BJ (cell line): Measurements from ENCODE around the gene CPNE4. TPM values are rescaled to one million over a fixed set of nuclear protein-coding genes. Genes with fewer than 3 reads are reported as not detected.

Experiments used
- CTCF ChIA-PET: fragments of 350-600 bp; formaldehyde crosslinking; extraction: SDS; loops from one replicate; lab custom pipeline; 2021; ENCODE audit warnings: antibody characterized with exemption, inconsistent platforms; lab: Yijun Ruan, JAX
- POLR2A ChIA-PET: fragments of 300-600 bp; sonication (Branson Sonifier 250); formaldehyde crosslinking; extraction: SDS; loops from one replicate; lab custom pipeline; 2021; ENCODE audit warnings: antibody characterized with exemption; lab: Charles Lee
- DNase-seq: peaks from one replicate; pipeline ENCODE4 v3.0.0-alpha.2; 2011; ENCODE audit warnings: low read depth
- H3K27me3 ChIP-seq: 2 replicates; pipeline ENCODE4 v1.6.0; 2011; ENCODE audit warnings: low read length; ENCODE audit not compliant: control insufficient read depth, insufficient read depth
- H3K36me3 ChIP-seq: 2 replicates; pipeline ENCODE4 v1.5.1; 2011; ENCODE audit warnings: low read length; ENCODE audit not compliant: control insufficient read depth, insufficient read depth
- H3K4me3 ChIP-seq: 2 replicates; pipeline ENCODE4 v1.5.1; 2011; ENCODE audit warnings: low read depth, mild to moderate bottlenecking, control low read depth, low read length
- CTCF ChIP-seq: IDR thresholded peaks from 2 replicates; pipeline ENCODE4 v1.5.1; 2011; ENCODE audit warnings: low read depth, mild to moderate bottlenecking, control low read depth, inconsistent platforms, low read length, moderate library complexity; ENCODE audit not compliant: insufficient read depth
- polyA plus RNA-seq: library from polyadenylated mRNA; depleted of rRNA; stranded (reverse); fragments of >200 nt; gene quantifications from 2 replicates; pipeline ENCODE4 v1.2.3, GENCODE V29; 2011

Gene CPNE4
- polyA plus RNA-seq, 1 experiment = not detected

GRCh38 chr3:131843174-131843573, 191.6 kb downstream of the CPNE4 start:
- ChIA-PET CTCF (no interaction called here), POLR2A (no interaction called here)
- Histone ChIP-seq H3K27me3 (no peaks in the 10 kb centered on the region), H3K4me3 (no peak overlapping the region), H3K36me3 (no peaks in the 10 kb centered on the region)
- no peak for TF ChIP-seq CTCF
- no peak for DNase-seq

- no peak overlapping the region for H3K4me3 ChIP-seq
- ChIA-PET POLR2A (no interaction called here), CTCF (no interaction called here)
- H3K36me3 ChIP-seq = no peaks in the 10 kb centered on the region
- no peak for TF ChIP-seq CTCF
- DNase-seq = no peak
- H3K27me3 ChIP-seq = no peaks in the 10 kb centered on the region
Observed at GRCh38 chr3:131840156-131840797, 194.5 kb downstream of the CPNE4 start.

GRCh38 chr3:131835906-131836305, 198.9 kb downstream of the CPNE4 start:
- Histone ChIP-seq H3K36me3 (no peaks in the 10 kb centered on the region), H3K27me3 (no peaks in the 10 kb centered on the region), H3K4me3 (no peak overlapping the region)
- DNase-seq = no peak
- POLR2A ChIA-PET = no interaction called here
- CTCF ChIA-PET = no interaction called here
- TF ChIP-seq CTCF = no peak

GRCh38 chr3:131831608-131832007, 203.2 kb downstream of the CPNE4 start:
- no peaks in the 10 kb centered on the region for H3K36me3 ChIP-seq
- no peak for TF ChIP-seq CTCF
- DNase-seq = no peak
- H3K4me3 ChIP-seq = no peak overlapping the region
- no peaks in the 10 kb centered on the region for H3K27me3 ChIP-seq
- POLR2A ChIA-PET = no interaction called here
- CTCF ChIA-PET = no interaction called here

GRCh38 chr3:131821191-131821762, 213.5 kb downstream of the CPNE4 start:
- TF ChIP-seq CTCF = no peak
- Histone ChIP-seq H3K27me3 (no peaks in the 10 kb centered on the region), H3K4me3 (no peak overlapping the region), H3K36me3 (no peaks in the 10 kb centered on the region)
- no peak for DNase-seq
- POLR2A ChIA-PET = no interaction called here
- CTCF ChIA-PET = interaction anchor here (1.0 kb wide), 1 partner anchor 12 kb away, joined by 3 read pairs; no protein-coding TSS in a partner anchor
